MM.1S (cell line): ENCODE data around the gene TNFRSF13B.
A peak's percentile ranks its signal among the peaks of the same experiment; 100 is the strongest.
"Not testable (repeated sequence)": the region's sequence is repeated elsewhere in the genome, so short reads cannot be mapped to it uniquely, and the experiment has no call there.

Experiments
- DNase-seq: peaks from one replicate; pipeline ENCODE4 v3.0.0-alpha.2; 2015
- H2AFZ ChIP-seq: fragments of 300-600 bp; sonication (generic); 2 replicates; pipeline ENCODE4 v1.6.0; 2016; ENCODE audit warnings: antibody characterized with exemption, low read length
- H3F3A ChIP-seq: fragments of 300-600 bp; sonication (generic); 2 replicates; pipeline ENCODE4 v1.6.1; 2016; ENCODE audit warnings: mild to moderate bottlenecking, antibody characterized with exemption, low read length, moderate library complexity, mixed read lengths; ENCODE audit not compliant: insufficient read depth
- H3K27ac ChIP-seq: fragments of 300-600 bp; sonication (generic); 2 replicates; pipeline ENCODE4 v1.5.1; 2016; ENCODE audit warnings: mild to moderate bottlenecking, low read length
- H3K27me3 ChIP-seq: fragments of 300-600 bp; sonication (generic); replicated peaks from 2 replicates; pipeline ENCODE4 v1.6.0; 2016; ENCODE audit warnings: low read length; ENCODE audit not compliant: insufficient read depth
- H3K36me3 ChIP-seq: fragments of 300-600 bp; sonication (generic); replicated peaks from 2 replicates; pipeline ENCODE4 v1.6.1; 2016; ENCODE audit warnings: mild to moderate bottlenecking, low read length, mixed read lengths; ENCODE audit not compliant: insufficient read depth
- H3K4me1 ChIP-seq: fragments of 300-600 bp; sonication (generic); 2 replicates; pipeline ENCODE4 v1.6.1; 2016; ENCODE audit warnings: low read length, mixed read lengths
- H3K4me2 ChIP-seq: fragments of 300-600 bp; sonication (generic); 2 replicates; pipeline ENCODE4 v1.6.0; 2016; ENCODE audit warnings: low read depth, low read length
- H3K4me3 ChIP-seq: fragments of 300-600 bp; sonication (generic); 2 replicates; pipeline ENCODE4 v1.5.1; 2016; ENCODE audit warnings: low read length, mixed read lengths
- H3K79me2 ChIP-seq: fragments of 300-600 bp; sonication (generic); 2 replicates; pipeline ENCODE4 v1.6.1; 2016; ENCODE audit warnings: mixed run types, low read length, mixed read lengths
- H3K9ac ChIP-seq: fragments of 300-600 bp; sonication (generic); 2 replicates; pipeline ENCODE4 v1.6.1; 2016; ENCODE audit warnings: low read length, mixed read lengths
- H3K9me2 ChIP-seq: fragments of 300-600 bp; sonication (generic); replicated peaks from 2 replicates; pipeline ENCODE4 v1.6.1; 2016; ENCODE audit warnings: mild to moderate bottlenecking, low read length, mixed read lengths; ENCODE audit not compliant: insufficient read depth
- H3K9me3 ChIP-seq: fragments of 300-600 bp; sonication (generic); replicated peaks from 2 replicates; pipeline ENCODE4 v1.6.1; 2016; ENCODE audit warnings: mild to moderate bottlenecking, low read length, mixed read lengths; ENCODE audit not compliant: insufficient read depth
- H4K20me1 ChIP-seq: fragments of 300-600 bp; sonication (generic); 2 replicates; pipeline ENCODE4 v1.6.1; 2016; ENCODE audit warnings: mild to moderate bottlenecking, low read length, moderate library complexity, mixed read lengths; ENCODE audit not compliant: insufficient read depth
- CTCF ChIP-seq: fragments of 300-600 bp; sonication (generic); IDR thresholded peaks from 2 replicates; pipeline ENCODE4 v1.5.1; 2016; ENCODE audit warnings: antibody characterized with exemption, low read length, mixed read lengths
- EZH2 ChIP-seq: fragments of 300-600 bp; sonication (generic); optimal IDR thresholded peaks from 2 replicates; pipeline ENCODE3; 2017; ENCODE audit warnings: low read depth, mild to moderate bottlenecking, antibody characterized with exemption, low read length, mixed read lengths
- EZH2phosphoT487 ChIP-seq: fragments of 300-600 bp; sonication (generic); IDR thresholded peaks from 2 replicates; pipeline ENCODE4 v1.6.1; 2018; ENCODE audit warnings: antibody characterized with exemption, low read length

The TNFRSF13B gene

GRCh38 chr17:16986391-16986790 is 14.5 kb upstream of the TNFRSF13B start:
- DNase-seq = no peak
- H3K4me3 ChIP-seq = no peak overlapping the region
- H3K9ac ChIP-seq = peak overlapping the region; percentile 69; the same call in 1 of the 2 replicates
- peaks cover 3% of the 10 kb centered on the region; the same call in 1 of the 2 replicates for H3K79me2 ChIP-seq
- H3K27ac ChIP-seq = peak overlapping the region; percentile 100
- H3K9me3 ChIP-seq = no peaks in the 10 kb centered on the region
- peaks cover 46% of the 10 kb centered on the region for H3F3A ChIP-seq
- no peak overlapping the region for H2AFZ ChIP-seq
- H3K9me2 ChIP-seq = no peaks in the 10 kb centered on the region
- H3K4me2 ChIP-seq = no peak overlapping the region
- H3K4me1 ChIP-seq = peaks cover 49% of the 10 kb centered on the region
- no peaks in the 10 kb centered on the region for H4K20me1 ChIP-seq
- no peaks in the 10 kb centered on the region for H3K36me3 ChIP-seq
- no peak for TF ChIP-seq CTCF
- no peak for TF ChIP-seq EZH2phosphoT487
- no peak for TF ChIP-seq EZH2
- H3K27me3 ChIP-seq = no peaks in the 10 kb centered on the region

- Histone ChIP-seq H3K27ac (no peak overlapping the region), H3K4me2 (no peak overlapping the region), H3K27me3 (no peaks in the 10 kb centered on the region), H3K9me2 (no peaks in the 10 kb centered on the region), H4K20me1 (no peaks in the 10 kb centered on the region), H3K9me3 (no peaks in the 10 kb centered on the region), H3F3A (peaks cover 28% of the 10 kb centered on the region), H3K4me1 (peaks cover 44% of the 10 kb centered on the region), H3K79me2 (peaks cover 12% of the 10 kb centered on the region), H3K36me3 (no peaks in the 10 kb centered on the region), H3K9ac (no peak overlapping the region), H2AFZ (no peak overlapping the region), H3K4me3 (no peak overlapping the region)
- TF ChIP-seq EZH2phosphoT487 (no peak), CTCF (no peak), EZH2 (no peak)
- peak; percentile 4 for DNase-seq
Measured at GRCh38 chr17:16981928-16982327, 10.0 kb upstream of the TNFRSF13B start.

GRCh38 chr17:16980813-16981731 is 9.2 kb upstream of the TNFRSF13B start:
- Histone ChIP-seq H3K27me3 (no peaks in the 10 kb centered on the region), H3K4me2 (no peak overlapping the region), H3K4me3 (no peak overlapping the region), H3K9me2 (no peaks in the 10 kb centered on the region), H3K79me2 (peaks cover 14% of the 10 kb centered on the region), H3K9ac (no peak overlapping the region), H3F3A (peaks cover 29% of the 10 kb centered on the region), H3K4me1 (peaks cover 44% of the 10 kb centered on the region), H3K36me3 (no peaks in the 10 kb centered on the region), H3K27ac (no peak overlapping the region), H3K9me3 (no peaks in the 10 kb centered on the region), H2AFZ (no peak overlapping the region), H4K20me1 (no peaks in the 10 kb centered on the region)
- TF ChIP-seq EZH2phosphoT487 = no peak
- DNase-seq = peak; percentile 4

GRCh38 chr17:16980061-16980460 is 8.1 kb upstream of the TNFRSF13B start:
- Histone ChIP-seq H3K9me2 (no peaks in the 10 kb centered on the region), H3K4me3 (no peak overlapping the region), H3K4me2 (no peak overlapping the region), H3K27ac (no peak overlapping the region), H3K9ac (no peak overlapping the region), H3K36me3 (no peaks in the 10 kb centered on the region), H3K27me3 (no peaks in the 10 kb centered on the region), H2AFZ (no peak overlapping the region), H4K20me1 (no peaks in the 10 kb centered on the region), H3K79me2 (peaks cover 14% of the 10 kb centered on the region), H3K4me1 (peaks cover 45% of the 10 kb centered on the region), H3K9me3 (no peaks in the 10 kb centered on the region), H3F3A (peaks cover 39% of the 10 kb centered on the region)
- DNase-seq = no peak
- no peak for TF ChIP-seq EZH2
- no peak for TF ChIP-seq CTCF
- TF ChIP-seq EZH2phosphoT487 = no peak

- peaks cover 52% of the 10 kb centered on the region for H3K4me1 ChIP-seq
Measured at GRCh38 chr17:16979237-16979823, 7.4 kb upstream of the TNFRSF13B start.

More at GRCh38 chr17:16979237-16979823, 7.4 kb upstream of the TNFRSF13B start:
- H3K9me2 ChIP-seq, H4K20me1 ChIP-seq, H3K9me3 ChIP-seq, H3K27me3 ChIP-seq, H3K4me3 ChIP-seq, H3K36me3 ChIP-seq, H2AFZ ChIP-seq: not testable (repeated sequence)
- Histone ChIP-seq H3K27ac (peak overlapping the region; percentile 82; the same call in 1 of the 2 replicates), H3K4me2 (peak overlapping the region; percentile 36), H3F3A (peaks cover 46% of the 10 kb centered on the region), H3K79me2 (peaks cover 14% of the 10 kb centered on the region), H3K9ac (peak overlapping the region; percentile 30)
- DNase-seq = peak; percentile 86
